ENCODE data around the gene CKLF.
"Not testable (repeated sequence)": the region's sequence is repeated elsewhere in the genome, so short reads cannot be mapped to it uniquely, and the experiment has no call there.

Gene CKLF

DNA sequence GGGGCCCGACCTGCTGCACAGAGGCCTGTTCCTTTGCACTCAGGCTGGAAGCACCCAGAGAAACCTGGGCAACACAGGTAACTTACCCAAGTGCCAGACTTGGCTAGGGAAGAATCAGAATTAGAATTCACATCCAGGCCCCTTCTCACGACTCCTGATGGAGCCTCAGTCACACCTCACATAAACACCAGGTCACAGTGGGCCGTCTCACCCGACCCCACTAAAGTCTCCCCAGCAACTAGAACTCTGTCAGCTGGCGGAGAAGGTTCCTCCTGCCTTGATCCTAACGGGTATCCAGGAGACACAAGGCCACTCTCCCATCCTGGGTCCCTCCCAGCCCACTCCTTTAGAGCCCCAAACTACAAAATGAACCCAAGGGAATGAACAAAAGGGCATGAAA, 8.8 kb upstream of the CKLF start:
- DNase-seq = no peak

DNA sequence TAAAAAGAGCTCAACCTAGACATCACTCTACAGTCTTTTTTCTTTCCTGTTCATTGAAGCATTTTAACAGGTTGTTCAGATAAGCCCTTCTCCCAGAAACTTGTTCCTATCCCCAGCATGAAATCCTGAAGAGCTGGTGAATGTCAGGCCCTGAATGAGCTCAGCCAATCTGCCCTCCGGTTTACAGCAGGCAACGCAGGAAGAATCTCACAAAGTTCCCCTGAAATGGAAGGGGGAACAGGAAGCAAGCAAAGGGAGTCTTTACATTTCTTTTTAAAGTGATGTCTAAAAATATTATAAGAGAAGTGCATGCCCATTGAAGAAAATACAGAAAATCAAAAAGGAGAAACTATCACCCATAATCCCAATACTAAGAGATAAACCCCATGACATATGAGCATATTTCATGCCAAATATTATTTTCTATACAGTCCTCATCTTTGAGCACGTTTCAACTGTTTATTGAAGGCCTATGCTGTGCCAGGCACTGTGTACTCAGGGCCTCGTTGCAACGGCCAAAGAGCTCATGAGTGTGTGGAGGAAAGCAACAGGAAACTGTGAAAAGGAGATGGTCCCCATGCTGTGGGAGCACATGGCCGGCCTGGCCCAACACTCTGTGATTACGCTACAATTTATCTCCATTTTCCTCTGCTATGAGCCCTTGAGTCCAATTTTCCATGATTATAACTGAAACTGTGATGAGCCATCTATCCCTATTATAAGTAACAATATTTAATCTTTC, 8.2 kb upstream of the CKLF start:
- no peak for DNase-seq

GRCh38 chr16:66547101-66547989, 5.0 kb upstream of the CKLF start:
- no peak for DNase-seq

- DNase-seq = no peak
Measured at GRCh38 chr16:66548068-66548467, 4.3 kb upstream of the CKLF start.

DNA sequence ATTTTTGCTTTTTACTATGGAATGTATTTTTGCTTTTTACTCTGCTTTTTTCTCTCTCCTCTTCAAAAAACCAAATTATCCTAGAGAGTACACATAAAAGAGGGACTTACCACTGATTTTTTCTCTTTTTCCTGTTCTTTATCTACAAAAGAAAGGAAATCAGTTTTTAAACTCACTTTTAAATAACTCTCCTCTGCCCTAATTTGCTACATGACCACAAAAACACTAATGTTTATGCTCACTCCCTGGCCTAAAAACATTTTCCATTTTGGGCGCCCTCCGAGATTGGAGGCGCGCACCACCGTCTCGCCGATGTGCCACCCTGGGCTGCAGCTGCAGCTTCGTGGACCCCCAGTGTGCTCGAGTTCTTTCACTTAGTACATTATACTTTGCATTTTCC, 3.5 kb upstream of the CKLF start:
- no peak for DNase-seq

DNA sequence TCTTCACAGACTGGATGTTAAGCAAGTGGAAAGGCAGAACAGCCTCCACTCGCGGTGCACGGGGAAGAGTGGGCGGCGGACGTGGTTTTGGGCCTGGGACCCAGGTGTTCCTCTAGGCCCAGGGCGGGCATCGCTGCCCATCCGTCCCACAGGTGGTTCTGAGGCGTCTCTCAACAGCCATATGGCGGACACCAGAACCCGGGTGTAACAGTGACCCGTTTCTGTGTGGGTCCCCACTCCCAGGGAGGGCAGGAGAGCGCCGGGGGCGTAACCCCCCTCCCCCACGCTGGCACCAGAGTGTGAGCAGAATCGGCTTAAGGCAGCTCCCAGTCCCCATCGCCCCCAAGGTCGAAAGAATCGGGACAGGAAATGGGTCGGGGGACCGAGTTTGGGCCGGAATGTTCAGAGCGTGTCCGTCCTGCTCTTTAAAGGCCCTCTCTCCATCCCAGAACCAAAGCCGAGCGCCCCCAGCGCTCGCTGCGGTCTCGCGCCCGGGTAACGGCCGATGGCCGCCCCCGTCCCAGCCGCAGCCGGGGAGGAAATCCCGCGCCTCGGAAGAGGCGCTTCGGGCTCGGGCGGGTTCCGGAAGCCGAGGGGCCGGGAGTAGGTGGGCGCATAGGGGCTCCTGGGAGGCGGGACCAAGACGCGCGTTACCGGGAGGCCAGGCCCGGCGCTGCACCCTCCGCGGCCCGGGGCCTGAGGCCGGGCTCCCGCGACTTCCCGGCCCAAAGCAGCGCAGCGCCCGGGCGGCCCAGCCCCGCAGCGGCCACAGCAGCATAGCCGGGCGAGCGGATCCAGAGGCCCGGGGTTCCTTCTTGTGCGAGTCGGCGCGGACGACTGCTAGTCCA, 2.9 kb upstream of the CKLF start, which contains the start of gene TK2:
Gene TK2, minus strand, starts transcription at position 839 of the 848 bp plus-strand sequence. Its CDS starts 61 bp downstream, at position 778.
- peak; percentile 38 to 61 (median 46) for DNase-seq

GRCh38 chr16:66551348-66551759, 1.0 kb upstream of the CKLF start:
- peak; percentile 34 to 81 (median 58) for DNase-seq

DNA sequence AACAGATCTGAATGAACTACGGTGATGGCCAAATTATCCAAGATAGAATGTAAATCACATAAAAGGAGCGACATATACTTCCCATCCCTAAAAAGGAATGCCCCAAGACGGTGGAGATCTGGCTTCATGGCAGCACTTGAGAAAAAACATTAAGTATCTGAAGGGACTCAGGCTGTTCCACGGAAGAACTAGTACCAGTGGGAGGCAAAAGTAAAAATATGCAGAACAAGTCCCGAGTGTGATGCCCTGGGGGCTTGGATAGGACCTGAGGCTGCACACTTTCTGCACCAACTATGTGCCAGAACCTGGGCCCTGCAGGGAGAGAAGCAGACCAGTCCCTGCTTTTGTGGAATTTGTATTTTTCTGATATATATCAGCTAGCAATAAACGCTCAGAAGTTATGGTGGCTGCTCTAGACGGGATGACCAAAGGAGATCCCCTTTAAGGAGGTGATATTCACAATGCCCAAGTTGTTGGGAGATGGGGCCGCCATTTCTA, 539 bp upstream of the CKLF start:
- no peak for DNase-seq

GRCh38 chr16:66553223-66553622, 847 bp downstream of the CKLF start:
- peak in 1 of 5 experiments; percentile 35 for DNase-seq

GRCh38 chr16:66554021-66554420, 1.6 kb downstream of the CKLF start:
- no peak for DNase-seq

DNA sequence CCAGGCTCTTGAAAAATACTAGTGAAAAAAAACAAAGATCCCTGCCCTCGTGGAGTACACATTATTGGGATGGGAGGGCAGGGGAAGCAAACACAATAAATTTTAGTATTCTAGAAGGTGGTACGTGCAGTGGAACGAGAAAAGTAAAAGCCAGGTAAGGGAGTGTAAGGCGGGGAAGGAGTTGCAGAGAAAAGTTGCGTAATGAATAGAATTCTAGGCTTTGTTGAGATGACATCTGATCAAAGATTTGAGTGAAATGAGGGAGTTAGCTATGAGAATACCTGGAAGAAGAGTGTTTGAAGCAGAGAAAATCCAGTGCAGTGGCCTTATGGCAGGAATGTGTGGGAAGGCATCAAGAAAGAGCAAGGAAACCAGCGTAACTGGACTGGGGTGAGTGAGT, 2.1 kb downstream of the CKLF start:
- DNase-seq = no peak

DNA sequence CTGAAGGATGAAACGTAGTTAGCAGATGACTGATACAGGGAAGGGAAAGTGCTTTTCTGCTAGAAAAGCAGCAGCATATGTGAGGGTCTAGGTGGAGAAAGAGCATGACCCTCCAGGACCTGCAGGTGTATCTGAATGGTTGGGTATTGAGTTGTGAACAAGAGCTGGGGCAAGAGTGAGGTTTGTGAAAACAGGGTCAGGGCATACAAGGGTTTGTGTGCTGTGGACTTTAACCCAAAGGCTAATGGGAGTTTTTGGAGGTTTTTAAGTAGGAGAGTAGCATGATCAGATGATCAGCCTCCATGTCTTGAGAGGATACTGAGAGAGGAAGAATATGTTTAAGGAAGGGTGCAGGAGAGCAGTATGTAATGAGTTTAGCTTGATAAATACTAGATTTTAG, 7.7 kb downstream of the CKLF start:
- no peak for DNase-seq

DNA sequence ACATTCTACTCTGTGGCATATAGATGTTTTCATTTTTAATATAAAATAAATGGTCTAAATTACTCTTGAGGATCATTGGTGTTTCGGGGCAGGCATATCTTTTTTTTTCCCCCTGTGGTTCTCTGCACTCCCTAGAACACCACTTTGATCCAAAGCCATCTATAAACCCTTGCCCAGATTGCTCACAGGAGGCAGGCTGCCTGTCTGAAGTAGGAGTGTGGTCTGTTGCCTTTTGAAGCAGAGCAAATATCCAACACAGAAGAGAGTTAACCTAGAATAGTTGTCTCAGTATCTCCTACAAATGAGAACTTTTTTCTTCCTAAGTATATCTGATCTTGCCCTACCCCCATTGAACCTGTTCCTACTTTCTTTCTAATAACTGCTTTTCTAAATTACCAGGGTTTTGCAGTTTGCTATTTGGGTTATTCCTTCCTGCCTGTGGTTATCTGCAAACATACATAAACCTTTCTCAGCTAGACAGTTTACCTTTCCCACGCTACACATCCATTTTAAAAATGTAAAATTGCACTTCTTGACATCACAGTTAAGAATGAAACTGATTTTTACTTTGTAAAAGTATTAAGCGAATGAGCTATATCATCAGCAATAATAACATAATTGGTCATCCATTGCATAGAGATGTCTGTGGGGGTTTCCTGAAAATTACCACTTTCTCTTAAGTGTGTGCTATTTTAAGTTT, 9.2 kb downstream of the CKLF start:
- peak in 1 of 5 experiments; percentile 38 for DNase-seq

GRCh38 chr16:66562409-66562808, 10.0 kb downstream of the CKLF start:
- DNase-seq = peak in 1 of 5 experiments; percentile 34

GRCh38 chr16:66562986-66563385, 10.6 kb downstream of the CKLF start:
- DNase-seq = peak in 1 of 5 experiments; percentile 69

DNA sequence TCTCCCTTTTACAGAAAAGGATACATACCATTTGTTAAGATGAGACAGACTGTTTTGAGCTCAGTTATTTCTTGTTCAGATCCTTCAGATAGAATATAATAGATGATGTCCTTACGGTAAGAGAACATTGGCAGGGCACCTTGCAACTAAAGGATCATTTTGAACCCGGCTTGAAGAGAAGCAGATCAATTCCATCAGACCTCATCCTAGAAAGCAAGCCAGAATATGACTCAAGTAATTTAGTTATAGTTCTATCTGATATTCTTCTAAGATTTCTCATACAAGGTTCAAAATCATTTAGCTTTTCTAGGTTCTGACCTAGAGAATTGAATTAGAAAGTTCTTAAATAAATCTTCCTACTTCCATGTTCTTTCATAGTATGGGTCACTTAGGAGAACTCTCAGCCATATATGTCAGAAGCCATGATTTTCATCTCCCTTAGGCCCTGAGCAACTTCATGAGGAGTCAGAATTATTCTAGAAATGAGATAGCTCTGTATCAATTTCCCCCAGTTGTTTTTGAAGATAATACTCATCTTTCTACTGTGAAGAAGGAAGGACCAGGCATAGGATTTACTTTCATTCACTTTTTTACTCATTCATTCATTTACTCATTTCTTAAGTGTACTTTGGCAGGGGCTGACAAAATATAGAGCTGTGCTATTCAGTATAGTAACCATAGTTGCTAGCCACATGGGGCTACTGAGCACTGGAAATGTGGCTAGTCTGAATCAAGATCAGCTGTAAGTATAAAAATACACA, 11.4 kb downstream of the CKLF start:
- DNase-seq = peak in 1 of 5 experiments; percentile 68

DNA sequence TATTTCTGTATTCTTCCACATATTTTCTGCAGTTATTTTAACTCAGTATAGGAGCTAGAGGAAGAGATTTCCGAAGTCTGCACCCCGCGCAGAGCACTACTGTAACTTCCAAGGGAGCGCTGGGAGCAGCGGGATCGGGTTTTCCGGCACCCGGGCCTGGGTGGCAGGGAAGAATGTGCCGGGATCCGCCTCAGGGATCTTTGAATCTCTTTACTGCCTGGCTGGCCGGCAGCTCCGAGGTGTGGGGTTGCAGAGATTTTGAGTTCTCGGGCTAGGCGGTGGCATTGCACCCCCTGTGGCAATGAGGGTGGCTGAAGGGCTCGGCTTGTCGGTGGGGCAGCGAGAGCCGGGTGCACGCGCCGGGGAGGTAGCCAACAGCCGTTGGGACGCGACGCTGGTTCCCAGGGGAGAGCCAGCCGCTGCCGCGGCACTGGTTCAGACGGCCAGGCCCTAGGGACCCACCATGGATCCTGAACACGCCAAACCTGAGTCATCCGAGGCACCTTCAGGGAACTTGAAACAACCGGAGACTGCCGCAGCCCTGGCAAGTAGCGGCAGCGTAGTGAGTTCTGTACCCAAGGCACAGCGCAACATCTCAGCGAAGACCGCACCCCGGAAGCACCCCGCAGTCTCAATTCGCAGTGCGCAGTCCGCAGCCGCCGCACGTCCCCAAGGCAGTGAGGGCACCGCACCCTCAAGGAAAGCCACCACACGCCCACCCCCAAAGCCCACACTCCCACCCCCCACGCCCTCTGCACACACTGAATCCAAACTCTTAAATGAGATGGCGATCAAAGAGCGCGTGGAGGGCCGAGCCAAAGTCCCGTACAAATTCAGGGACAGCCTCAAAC, 13.9 kb downstream of the CKLF start, which contains the start of gene CMTM1:
Gene CMTM1, plus strand, starts transcription at position 389 of the 851 bp plus-strand sequence. Its CDS starts 75 bp downstream, at position 464.
- DNase-seq = no peak

DNA sequence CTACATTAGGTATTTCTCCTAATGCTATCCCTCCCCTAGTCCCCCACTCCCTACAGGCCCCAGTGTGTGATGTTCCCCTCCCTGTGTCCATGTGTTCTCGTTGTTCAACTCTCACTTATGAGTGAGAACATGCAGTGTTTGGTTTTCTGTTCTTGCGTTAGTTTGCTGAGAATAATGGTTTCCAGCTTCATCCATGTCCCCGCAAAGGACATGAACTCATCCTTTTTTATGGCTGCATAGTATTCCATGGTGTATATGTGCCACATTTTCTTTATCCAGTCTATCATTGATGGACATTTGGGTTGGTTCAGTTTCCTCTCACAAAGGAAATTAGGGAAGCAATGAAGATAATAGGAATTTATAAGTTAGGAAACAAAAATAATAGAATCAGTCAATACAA, 14.9 kb downstream of the CKLF start:
- DNase-seq = not testable (repeated sequence)

DNA sequence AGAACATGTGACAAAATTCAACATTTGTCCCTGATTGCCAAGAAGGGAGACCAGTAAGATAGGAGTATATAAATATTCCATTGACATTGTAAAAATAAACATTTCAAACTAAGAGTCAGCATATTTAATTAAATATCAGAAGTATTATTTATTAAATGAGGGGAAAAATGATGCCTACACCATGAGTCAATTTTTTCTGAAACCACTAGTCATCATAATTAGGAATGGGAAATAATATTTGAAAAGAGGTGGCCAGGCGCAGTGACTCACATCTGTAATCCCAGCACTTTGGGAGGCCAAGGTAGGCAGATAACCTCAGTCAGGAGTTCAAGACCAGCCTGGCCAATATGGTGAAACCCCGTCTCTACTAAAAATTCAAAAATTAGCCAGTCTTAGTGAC, 16.0 kb downstream of the CKLF start:
- DNase-seq = no peak

DNA sequence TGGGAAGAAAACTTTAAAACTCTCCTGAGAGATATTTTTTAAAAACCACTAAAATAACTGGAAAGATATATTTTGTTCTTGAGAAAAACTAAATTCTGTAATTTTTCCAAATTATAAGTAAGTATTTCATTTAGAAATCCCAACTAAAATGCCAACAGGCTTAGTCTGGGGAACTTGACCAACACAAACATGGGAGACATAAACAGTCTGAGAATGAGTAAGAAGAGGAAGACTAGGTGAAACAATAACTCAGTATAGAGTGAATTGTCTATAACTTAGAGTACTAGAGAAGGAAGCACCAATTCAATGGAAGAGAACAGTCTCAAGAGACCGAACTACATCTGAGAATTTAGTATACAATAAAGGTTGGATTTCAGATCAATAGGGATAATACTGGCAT, 16.8 kb downstream of the CKLF start:
- DNase-seq = no peak
